GM10248 (cell line): ENCODE data around the gene PLCZ1.
"Not testable (repeated sequence)": the region's sequence is repeated elsewhere in the genome, so short reads cannot be mapped to it uniquely, and the experiment has no call there.

ENCODE experiments used
- CTCF ChIA-PET: fragments of 300-600 bp; sonication (Branson Sonifier 250); formaldehyde crosslinking; extraction: SDS; loops from one replicate; lab custom pipeline; 2021; ENCODE audit warnings: antibody characterized with exemption; lab: Yijun Ruan, JAX
- POLR2A ChIA-PET: fragments of 350-650 bp; sonication (Branson Sonifier 250); formaldehyde crosslinking; extraction: SDS; loops from one replicate; lab custom pipeline; 2020; ENCODE audit warnings: antibody characterized with exemption; lab: Yijun Ruan, JAX
- DNase-seq: peaks from one replicate; pipeline ENCODE4 v3.0.0; 2012; ENCODE audit errors: extremely low spot score
- CTCF ChIP-seq: IDR thresholded peaks from 2 replicates; pipeline ENCODE4 v1.5.1; 2012; ENCODE audit warnings: mild to moderate bottlenecking, low read depth; ENCODE audit errors: extremely low read depth, missing control alignments, control extremely low read depth

The PLCZ1 gene

GRCh38 chr12:18716236-18716635 lies 21.6 kb downstream of the PLCZ1 start:
- TF ChIP-seq CTCF: no peak
- DNase-seq: no peak
- ChIA-PET POLR2A (no interaction called here), CTCF (no interaction called here)

DNA sequence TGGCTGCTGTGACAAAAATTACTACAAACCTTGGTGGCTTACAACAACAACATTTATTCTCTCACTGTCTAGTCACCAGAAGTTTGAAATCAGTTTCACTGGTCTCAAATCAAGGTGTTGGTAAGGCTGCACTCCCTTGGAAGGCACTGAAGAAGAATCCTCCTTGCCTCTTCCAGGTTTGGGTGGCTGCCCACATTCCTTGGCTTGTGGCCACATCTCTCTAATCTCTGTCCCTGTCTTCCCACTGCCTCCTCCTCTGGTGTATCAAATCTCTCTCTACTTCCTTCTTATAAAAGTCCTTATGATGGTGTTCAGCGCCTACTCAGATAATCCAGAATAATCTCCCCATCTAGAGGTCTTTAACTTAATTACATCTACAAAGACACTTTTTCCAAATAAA lies 31.0 kb downstream of the PLCZ1 start:
- CTCF ChIA-PET: no interaction called here
- POLR2A ChIA-PET: no interaction called here

GRCh38 chr12:18703911-18704310 lies 33.9 kb downstream of the PLCZ1 start:
- CTCF ChIA-PET: no interaction called here
- no peak for DNase-seq
- TF ChIP-seq CTCF: no peak
- POLR2A ChIA-PET: no interaction called here

More for the DNA sequence above, 31.0 kb downstream of the PLCZ1 start:
- DNase-seq: no peak
- TF ChIP-seq CTCF: no peak

DNA sequence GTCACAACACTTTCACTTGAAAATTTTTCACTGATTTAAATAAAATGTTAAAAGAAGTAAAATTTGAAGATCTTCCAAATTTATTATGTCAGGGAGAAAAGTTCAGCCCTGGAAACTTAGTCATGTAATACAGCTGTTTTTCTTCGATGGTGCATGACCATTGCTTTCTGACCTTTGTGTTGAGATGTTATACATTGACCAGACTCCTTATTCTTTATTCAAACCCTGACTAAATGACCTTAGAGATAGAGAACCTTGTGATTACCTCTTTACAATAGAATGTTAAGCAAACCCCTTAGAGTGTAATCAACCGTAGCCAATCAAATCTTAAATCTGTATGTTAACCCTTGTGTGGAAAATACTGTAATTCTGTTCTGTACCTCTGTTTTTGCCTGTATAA lies 34.5 kb downstream of the PLCZ1 start:
- ChIA-PET CTCF (no interaction called here), POLR2A (no interaction called here)
- DNase-seq: no peak
- TF ChIP-seq CTCF: no peak

GRCh38 chr12:18700271-18700670 lies 37.5 kb downstream of the PLCZ1 start:
- POLR2A ChIA-PET: no interaction called here
- TF ChIP-seq CTCF: no peak
- no peak for DNase-seq
- CTCF ChIA-PET: no interaction called here

GRCh38 chr12:18696971-18697602 lies 40.7 kb downstream of the PLCZ1 start:
- no peak for DNase-seq
- CTCF ChIA-PET: no interaction called here
- TF ChIP-seq CTCF: no peak
- POLR2A ChIA-PET: no interaction called here

- DNase-seq, CTCF ChIA-PET, POLR2A ChIA-PET: not testable (repeated sequence)
These were observed 43.8 kb downstream of the PLCZ1 start for GRCh38 chr12:18693986-18694385.
